ELF-1 (cell line): Measurements from ENCODE around the gene SLIT2.

Experiments
- DNase-seq: peaks from one replicate; pipeline ENCODE4 v3.0.0-alpha.2; 2016; ENCODE audit warnings: low read depth, low spot score

Gene SLIT2

GRCh38 chr4:20265726-20266125 is 14.0 kb downstream of the SLIT2 start:
- no peak for DNase-seq

GRCh38 chr4:20266215-20267082 is 14.7 kb downstream of the SLIT2 start:
- DNase-seq, result no peak

- DNase-seq, result no peak
Measured at GRCh38 chr4:20268028-20268427, 16.3 kb downstream of the SLIT2 start.

DNA sequence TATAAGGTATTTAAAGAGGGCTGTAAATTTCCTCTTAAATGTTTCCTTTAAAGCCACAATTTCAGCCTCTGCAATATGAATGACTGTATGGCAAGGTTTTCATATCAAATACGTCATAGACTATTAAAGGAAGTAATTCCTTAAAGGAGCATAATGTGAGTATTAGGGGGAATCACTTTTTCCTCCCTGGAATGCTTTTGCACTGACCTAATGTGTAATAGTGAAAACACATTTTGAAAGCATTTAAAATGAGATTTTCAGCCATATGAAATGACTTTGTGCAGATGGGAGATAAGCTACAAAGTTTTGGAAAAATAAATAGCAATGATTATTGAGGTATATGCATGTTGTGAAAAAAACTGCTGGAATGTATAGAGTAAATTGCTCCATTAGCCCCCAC is 17.6 kb downstream of the SLIT2 start:
- no peak for DNase-seq

DNA sequence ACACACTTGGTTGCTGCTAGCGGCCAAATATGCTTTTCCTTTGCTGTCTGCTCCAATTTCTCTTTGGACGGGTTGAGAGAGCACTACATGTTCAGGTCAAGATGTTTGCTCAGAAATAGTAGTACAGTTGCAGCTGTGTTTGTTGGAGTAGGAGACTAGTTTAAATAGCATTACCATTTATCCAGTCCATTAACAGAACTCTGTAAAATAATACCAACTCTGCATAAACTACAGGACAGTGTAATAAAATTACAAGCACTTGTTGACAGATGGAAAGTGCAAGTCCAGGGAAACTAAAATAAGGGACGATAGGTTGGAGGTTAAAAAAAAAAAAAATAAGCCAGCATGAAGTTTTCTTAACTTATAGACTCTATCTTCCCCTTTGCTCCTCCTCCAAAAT is 20.2 kb downstream of the SLIT2 start:
- no peak for DNase-seq

- DNase-seq, result no peak
Measured at GRCh38 chr4:20272411-20272872, 20.7 kb downstream of the SLIT2 start.

- no peak for DNase-seq
Measured at GRCh38 chr4:20273793-20274192, 22.1 kb downstream of the SLIT2 start.

GRCh38 chr4:20276848-20277247 is 25.1 kb downstream of the SLIT2 start:
- DNase-seq, result no peak

DNA sequence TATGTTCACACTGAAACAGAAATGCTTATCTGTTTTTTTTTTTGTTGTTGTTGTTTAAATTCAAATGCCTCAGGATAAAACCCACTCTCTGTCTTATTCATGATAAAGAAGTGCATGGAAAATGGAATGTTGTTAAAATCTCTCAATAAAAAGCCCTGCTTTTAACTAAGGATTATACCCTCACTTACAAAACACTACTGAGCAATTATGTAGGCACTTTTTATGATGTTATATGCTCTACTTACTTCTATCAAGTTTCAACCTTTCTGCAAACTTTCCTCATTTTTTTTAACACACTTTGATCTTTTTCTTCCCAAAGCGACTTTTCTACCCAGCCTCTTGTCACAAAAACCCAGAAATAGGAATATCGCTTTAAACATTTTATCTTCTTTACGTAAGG is 26.5 kb downstream of the SLIT2 start:
- DNase-seq, result no peak

DNA sequence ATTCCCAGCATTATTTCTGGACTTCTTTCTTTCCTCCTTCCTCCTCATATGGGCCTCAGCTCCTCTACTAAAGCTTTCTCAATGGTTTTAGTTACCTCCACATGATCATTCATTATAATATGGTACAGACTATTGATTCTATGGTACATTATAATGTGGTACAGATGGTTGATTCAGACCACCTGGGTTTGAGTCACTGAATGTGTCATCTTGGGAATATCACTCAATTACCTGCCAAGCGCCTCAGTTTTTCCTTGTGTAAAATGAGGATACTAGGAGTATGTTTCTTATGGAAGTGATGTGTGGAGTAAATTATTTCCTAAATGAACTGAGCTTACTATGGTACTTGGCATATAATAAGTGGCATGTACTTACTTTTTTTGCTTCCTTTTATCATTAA is 27.7 kb downstream of the SLIT2 start:
- DNase-seq, result no peak

GRCh38 chr4:20281453-20281852 is 29.7 kb downstream of the SLIT2 start:
- peak; percentile 38 for DNase-seq

- peak; percentile 77 for DNase-seq
Measured at GRCh38 chr4:20283039-20283438, 31.3 kb downstream of the SLIT2 start.

- no peak for DNase-seq
Measured at GRCh38 chr4:20284990-20285389, 33.3 kb downstream of the SLIT2 start.

- no peak for DNase-seq
Measured at GRCh38 chr4:20287246-20287645, 35.5 kb downstream of the SLIT2 start.

- no peak for DNase-seq
Measured at GRCh38 chr4:20288047-20288650, 36.4 kb downstream of the SLIT2 start.

DNA sequence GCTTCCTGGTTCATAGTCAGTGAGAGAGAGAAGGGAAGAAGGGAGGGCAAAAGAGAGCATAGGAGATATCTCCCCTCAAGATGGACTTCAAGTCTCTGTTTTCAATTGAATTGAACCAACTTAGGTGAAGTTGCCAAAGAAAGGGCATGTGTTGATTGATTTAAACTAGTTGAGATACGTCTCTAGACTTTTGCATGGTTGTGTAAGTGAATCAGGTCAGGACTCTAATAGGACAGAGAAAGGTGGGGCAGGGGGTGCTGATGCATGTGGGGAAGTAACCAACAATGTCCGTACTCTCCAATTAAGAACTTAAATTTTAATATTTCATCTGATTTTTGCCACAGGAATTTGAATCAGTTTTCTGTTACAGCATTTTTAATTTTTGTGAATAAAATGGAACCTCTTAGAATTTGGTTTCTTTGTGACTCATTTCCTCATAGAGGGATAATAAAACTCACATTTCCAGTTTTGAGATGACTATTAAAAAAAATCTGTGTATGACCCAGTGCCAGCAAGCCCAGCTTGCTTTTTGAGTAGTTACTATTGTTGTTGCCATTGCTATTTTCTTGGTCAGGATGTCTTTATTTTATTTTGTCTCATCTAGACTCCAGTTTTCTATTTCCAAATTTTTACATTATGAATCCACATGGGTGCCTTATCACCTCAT is 37.3 kb downstream of the SLIT2 start:
- no peak for DNase-seq

DNA sequence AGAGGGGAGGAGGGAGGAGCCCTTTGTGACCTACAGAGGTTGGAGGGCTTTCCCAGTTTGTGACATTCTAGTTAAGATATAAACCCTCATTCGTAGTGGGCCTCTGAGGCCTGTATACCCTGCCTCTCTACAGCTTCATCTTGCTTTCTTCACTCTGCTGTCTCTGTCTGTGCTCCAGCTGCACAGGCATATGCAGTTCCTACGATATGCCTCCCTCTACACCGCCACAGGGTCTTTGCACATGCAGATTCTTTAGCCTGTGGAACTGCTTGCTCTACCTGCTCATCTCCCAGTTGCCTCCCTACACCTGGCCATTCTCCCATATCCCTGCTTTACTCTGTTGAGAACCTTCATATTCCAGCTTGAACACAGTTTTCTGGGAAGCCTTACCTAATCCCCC is 38.1 kb downstream of the SLIT2 start:
- DNase-seq, result no peak

DNA sequence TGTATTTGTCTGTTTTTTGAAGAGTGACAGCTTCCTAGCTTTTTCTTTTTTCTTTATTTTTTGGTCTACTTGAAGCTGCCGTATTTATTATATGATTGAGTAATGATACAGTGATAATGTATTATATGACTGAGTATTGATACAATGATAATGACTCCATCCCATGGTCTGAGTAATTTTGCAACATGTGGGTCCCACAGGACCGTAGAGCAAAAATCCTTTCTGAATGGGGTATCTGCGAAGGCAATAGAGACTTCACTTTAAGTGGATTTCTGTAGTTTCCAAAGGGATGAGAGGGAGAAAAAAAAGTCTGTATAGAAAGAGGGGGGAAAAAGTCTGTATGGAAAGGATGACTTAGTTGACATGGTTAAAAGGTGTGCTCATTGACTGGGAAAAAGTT is 41.0 kb downstream of the SLIT2 start:
- DNase-seq, result no peak

DNA sequence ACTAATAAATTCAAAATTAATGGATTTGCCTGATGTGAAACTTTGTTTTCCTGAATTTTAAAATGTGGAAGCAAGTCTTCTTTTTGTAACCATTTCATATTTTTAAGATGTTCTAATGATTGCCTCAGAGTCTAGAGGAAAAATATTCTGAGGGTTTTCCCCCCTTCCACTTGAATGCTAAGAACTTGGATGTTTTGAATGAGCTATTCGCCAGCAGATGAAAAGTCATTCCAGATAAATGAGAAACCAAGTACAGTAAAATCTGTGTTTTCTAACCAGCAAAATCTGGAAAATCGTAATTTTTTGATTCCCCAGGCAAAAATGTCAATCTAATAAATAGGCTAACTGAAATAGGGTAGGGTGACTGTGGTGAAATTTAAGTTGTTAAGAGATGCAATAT is 45.6 kb downstream of the SLIT2 start:
- no peak for DNase-seq

DNA sequence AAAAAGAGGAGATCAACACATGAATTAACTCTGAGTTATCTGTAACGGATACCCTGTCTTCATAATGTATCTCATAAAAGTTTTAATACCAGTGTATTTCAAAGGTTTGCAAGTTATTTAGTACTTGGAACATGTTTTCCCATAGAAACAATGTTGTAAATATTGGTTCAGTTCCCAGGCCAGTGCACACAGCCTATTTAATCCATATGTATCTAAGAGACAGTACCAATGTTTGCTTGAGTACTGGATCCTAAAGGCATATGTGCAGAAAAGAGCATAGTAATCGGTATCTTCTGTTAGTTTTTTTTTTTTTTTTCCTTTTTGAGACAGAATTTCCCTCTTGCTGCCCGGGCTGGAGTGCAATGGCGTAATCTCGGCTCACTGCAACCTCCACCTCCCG is 46.1 kb downstream of the SLIT2 start:
- no peak for DNase-seq

- DNase-seq, result no peak
Measured at GRCh38 chr4:20298455-20298854, 46.8 kb downstream of the SLIT2 start.

GRCh38 chr4:20298986-20299385 is 47.3 kb downstream of the SLIT2 start:
- DNase-seq, result no peak

DNA sequence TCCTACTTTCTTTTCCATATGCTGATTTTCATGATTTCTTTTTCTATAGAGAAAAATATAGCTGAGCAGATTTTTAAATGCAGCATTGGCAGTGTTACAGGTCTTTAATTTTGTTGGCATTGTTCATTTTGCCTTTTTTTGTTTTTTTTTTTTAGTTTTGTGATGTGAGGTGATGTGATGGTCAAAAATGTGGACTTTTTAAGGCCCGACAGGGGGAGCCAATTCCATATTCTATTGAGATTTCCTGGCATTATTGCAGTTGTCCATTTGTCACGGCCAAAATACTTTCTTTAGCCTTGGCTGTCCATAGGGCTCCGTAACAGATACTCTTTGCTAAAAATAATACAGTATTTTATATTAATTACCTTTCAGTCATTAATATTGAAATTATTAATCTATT is 47.8 kb downstream of the SLIT2 start:
- DNase-seq, result no peak
